ENCODE data around the gene L3MBTL2.

- TF ChIP-seq CTCF (IDR thresholded peaks at IDR 0.05), result no peak
- TF ChIP-seq POLR2A (IDR thresholded peaks at IDR 0.05), result no peak
- no peak for TF ChIP-seq POLR2AphosphoS5 (IDR thresholded peaks at IDR 0.05; ENCODE audit: insufficient read depth in 1 of 2, low read depth in 1 of 2)
Measured at GRCh38 chr22:41260871-41261270, 55.8 kb downstream of the L3MBTL2 start.

Measured in vagina (tissue), 2 donors.